HEK293 (cell line): Measurements from ENCODE around the gene TMC3.

Experiments used
- CTCF ChIA-PET: fragments of 350-600 bp; formaldehyde crosslinking; extraction: SDS; loops from one replicate; lab custom pipeline; 2021; ENCODE audit warnings: antibody characterized with exemption; lab: Yijun Ruan, JAX
- POLR2A ChIA-PET: fragments of 300-600 bp; formaldehyde crosslinking; extraction: SDS; loops from one replicate; lab custom pipeline; 2020; ENCODE audit warnings: antibody characterized with exemption, inconsistent platforms; lab: Yijun Ruan, JAX
- H3K27ac ChIP-seq: fragments of 200-500 bp; sonication (Bioruptor generic); 2 replicates; pipeline ENCODE4 v1.5.1; 2014; ENCODE audit warnings: low read depth, low read length, control low read depth, inconsistent platforms; ENCODE audit errors: extremely low read depth
- H3K36me3 ChIP-seq, 2 experiments: fragments of 200-500 bp in 1 of 2; sonication (Bioruptor generic) in 1 of 2; 1 replicate in 1 of 2; 2 replicates in 1 of 2; pipeline ENCODE4 v1.5.1; 2014 to 2017; ENCODE audit warnings: inconsistent platforms in 2 of 2, low read length in 2 of 2; ENCODE audit not compliant: control insufficient read depth in 2 of 2, insufficient read depth in 1 of 2
- H3K4me1 ChIP-seq: fragments of 200-500 bp; sonication (Bioruptor generic); 2 replicates; pipeline ENCODE4 v1.5.1; 2014; ENCODE audit warnings: mild to moderate bottlenecking, low read length, inconsistent platforms; ENCODE audit not compliant: control insufficient read depth, insufficient read depth
- H3K4me3 ChIP-seq: 2 replicates; pipeline ENCODE4 v1.5.1; 2011; ENCODE audit warnings: low read depth, mild to moderate bottlenecking, control low read depth, low read length, moderate library complexity
- H3K9me3 ChIP-seq: fragments of 200-500 bp; sonication (Bioruptor generic); 2 replicates; pipeline ENCODE4 v1.5.1; 2014; ENCODE audit warnings: low read depth, low read length, inconsistent platforms; ENCODE audit not compliant: control insufficient read depth, insufficient read depth
- HOXA7 ChIP-seq: sonication (generic); formaldehyde crosslinking; IDR thresholded peaks from 2 replicates; pipeline ENCODE4 v1.8.1; 2022; ENCODE audit warnings: missing genetic modification reagents, borderline replicate concordance
- KLF9 ChIP-seq: fragments of 450-650 bp; formaldehyde crosslinking; IDR thresholded peaks from 2 replicates; pipeline ENCODE4 v1.5.1; 2016; ENCODE audit warnings: missing biosample characterization, missing genetic modification characterization, low read depth
- MZF1 ChIP-seq: fragments of 450-650 bp; formaldehyde crosslinking; IDR thresholded peaks from 2 replicates; pipeline ENCODE4 v1.5.1; 2017; ENCODE audit warnings: missing biosample characterization, missing genetic modification characterization, borderline replicate concordance
- TSHZ1 ChIP-seq: fragments of 450-650 bp; formaldehyde crosslinking; IDR thresholded peaks from 2 replicates; pipeline ENCODE4 v1.5.1; 2016; ENCODE audit warnings: missing biosample characterization, missing genetic modification characterization, borderline replicate concordance
- ZBTB44 ChIP-seq: fragments of 450-650 bp; IDR thresholded peaks from 2 replicates; pipeline ENCODE4 v1.5.1; 2018; ENCODE audit warnings: missing biosample characterization, mild to moderate bottlenecking, missing genetic modification characterization
- ZBTB8A ChIP-seq: fragments of 450-650 bp; formaldehyde crosslinking; IDR thresholded peaks from 2 replicates; pipeline ENCODE4 v1.5.1; 2016; ENCODE audit warnings: missing biosample characterization, missing genetic modification characterization
- ZFP41 ChIP-seq: fragments of 450-650 bp; formaldehyde crosslinking; IDR thresholded peaks from 2 replicates; pipeline ENCODE4 v1.5.1; 2016; ENCODE audit warnings: missing biosample characterization, missing genetic modification characterization, borderline replicate concordance
- ZNF132 ChIP-seq: fragments of 450-650 bp; formaldehyde crosslinking; IDR thresholded peaks from 2 replicates; pipeline ENCODE4 v1.5.1; 2017; ENCODE audit warnings: missing biosample characterization, missing genetic modification characterization, borderline replicate concordance
- ZNF133 ChIP-seq: fragments of 450-650 bp; formaldehyde crosslinking; IDR thresholded peaks from 2 replicates; pipeline ENCODE4 v1.5.1; 2016; ENCODE audit warnings: missing biosample characterization, missing genetic modification characterization
- ZNF23 ChIP-seq: fragments of 450-650 bp; formaldehyde crosslinking; IDR thresholded peaks from 2 replicates; pipeline ENCODE4 v1.5.1; 2016; ENCODE audit warnings: missing biosample characterization, missing genetic modification characterization, borderline replicate concordance
- ZNF266 ChIP-seq: fragments of 450-650 bp; formaldehyde crosslinking; IDR thresholded peaks from 2 replicates; pipeline ENCODE4 v1.5.1; 2016; ENCODE audit warnings: missing biosample characterization, missing genetic modification characterization, low read depth
- ZNF292 ChIP-seq: fragments of 450-650 bp; formaldehyde crosslinking; IDR thresholded peaks from 2 replicates; pipeline ENCODE4 v1.5.1; 2016; ENCODE audit warnings: low read depth, missing biosample characterization, missing genetic modification characterization, borderline replicate concordance
- ZNF391 ChIP-seq: fragments of 450-650 bp; formaldehyde crosslinking; IDR thresholded peaks from 2 replicates; pipeline ENCODE4 v1.5.1; 2016; ENCODE audit warnings: low read depth, missing biosample characterization, missing genetic modification characterization, borderline replicate concordance
- ZNF433 ChIP-seq: fragments of 450-650 bp; formaldehyde crosslinking; IDR thresholded peaks from 2 replicates; pipeline ENCODE4 v1.5.1; 2016; ENCODE audit warnings: missing biosample characterization, missing genetic modification characterization, low read depth
- ZNF624 ChIP-seq: fragments of 450-650 bp; formaldehyde crosslinking; IDR thresholded peaks from 2 replicates; pipeline ENCODE4 v1.5.1; 2017; ENCODE audit warnings: missing biosample characterization, missing genetic modification characterization
- ZNF664 ChIP-seq: fragments of 450-650 bp; formaldehyde crosslinking; IDR thresholded peaks from 2 replicates; pipeline ENCODE4 v1.5.1; 2016; ENCODE audit warnings: missing biosample characterization, missing genetic modification characterization
- ZNF837 ChIP-seq: fragments of 450-650 bp; formaldehyde crosslinking; IDR thresholded peaks from 2 replicates; pipeline ENCODE4 v1.5.1; 2016; ENCODE audit warnings: missing biosample characterization, missing genetic modification characterization
- TF ChIP-seq, protein P1 (sequence below): fragments of 450-650 bp; formaldehyde crosslinking; IDR thresholded peaks from 2 replicates; pipeline ENCODE4 v1.5.1; 2016; ENCODE audit warnings: missing biosample characterization, missing genetic modification characterization

TMC3 gene

DNA sequence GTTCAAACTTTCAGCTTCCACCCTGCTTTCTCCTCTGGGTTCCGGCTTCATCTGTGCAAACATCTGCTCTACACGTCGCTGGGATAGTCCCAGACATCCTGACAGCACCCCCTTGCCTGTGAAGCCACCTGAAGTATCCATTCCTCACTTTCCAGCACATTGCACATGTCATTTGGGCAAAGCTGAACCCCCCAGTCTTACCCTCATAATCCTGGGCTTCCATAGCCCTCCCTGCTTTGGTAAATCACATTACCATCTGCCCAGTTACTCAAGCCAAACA is 92.6 kb downstream of the TMC3 start:
- TF ChIP-seq ZNF433 (no peak), ZBTB8A (tag by site-specific recombination) (no peak), ZNF23 (no peak), MZF1 (tag by site-specific recombination) (no peak), ZFP41 (no peak), ZNF664 (tag by site-specific recombination) (no peak), ZNF837 (tag by site-specific recombination) (no peak), ZNF132 (tag by site-specific recombination) (no peak), KLF9 (no peak), ZBTB44 (tag by site-specific recombination) (no peak), ZNF292 (tag by site-specific recombination) (no peak), ZNF266 (tag by site-specific recombination) (no peak), ZNF391 (tag by site-specific recombination) (no peak), HOXA7 (CRISPR knock-in tag) (no peak), ZNF624 (no peak), ZNF133 (tag by site-specific recombination) (no peak), TSHZ1 (tag by site-specific recombination) (no peak)
- TF ChIP-seq, protein P1, sequence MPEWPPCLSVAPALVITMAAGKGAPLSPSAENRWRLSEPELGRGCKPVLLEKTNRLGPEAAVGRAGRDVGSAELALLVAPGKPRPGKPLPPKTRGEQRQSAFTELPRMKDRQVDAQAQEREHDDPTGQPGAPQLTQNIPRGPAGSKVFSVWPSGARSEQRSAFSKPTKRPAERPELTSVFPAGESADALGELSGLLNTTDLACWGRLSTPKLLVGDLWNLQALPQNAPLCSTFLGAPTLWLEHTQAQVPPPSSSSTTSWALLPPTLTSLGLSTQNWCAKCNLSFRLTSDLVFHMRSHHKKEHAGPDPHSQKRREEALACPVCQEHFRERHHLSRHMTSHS (tag by site-specific recombination), result no peak
- Histone ChIP-seq H3K9me3 (no peaks in the 10 kb centered on the region; the same call in 1 of the 2 replicates), H3K4me3 (no peak overlapping the region), H3K27ac (no peak overlapping the region), H3K4me1 (0 out of 2 replicates have a peak, but pooled peaks cover 2% of the 10 kb centered on the region), H3K36me3 (no peaks in the 10 kb centered on the region)
- ChIA-PET CTCF (interaction anchor here (0.7 to 4.3 kb wide), 3 partner anchors 15 to 129 kb away, joined by 3 to 44 read pairs (median 28); no protein-coding TSS in a partner anchor), POLR2A (no interaction called here)
